Dedifferentiated amniotic fluid mesenchymal stem cell (primary cell): ENCODE measurements around the gene RAB40C.
A peak's percentile ranks its signal among the peaks of the same experiment; 100 is the strongest.

ENCODE experiments used
- DNase-seq: peaks from one replicate; pipeline ENCODE4 v3.0.0-alpha.2; 2016; ENCODE audit errors: extremely low spot score

RAB40C gene

DNA sequence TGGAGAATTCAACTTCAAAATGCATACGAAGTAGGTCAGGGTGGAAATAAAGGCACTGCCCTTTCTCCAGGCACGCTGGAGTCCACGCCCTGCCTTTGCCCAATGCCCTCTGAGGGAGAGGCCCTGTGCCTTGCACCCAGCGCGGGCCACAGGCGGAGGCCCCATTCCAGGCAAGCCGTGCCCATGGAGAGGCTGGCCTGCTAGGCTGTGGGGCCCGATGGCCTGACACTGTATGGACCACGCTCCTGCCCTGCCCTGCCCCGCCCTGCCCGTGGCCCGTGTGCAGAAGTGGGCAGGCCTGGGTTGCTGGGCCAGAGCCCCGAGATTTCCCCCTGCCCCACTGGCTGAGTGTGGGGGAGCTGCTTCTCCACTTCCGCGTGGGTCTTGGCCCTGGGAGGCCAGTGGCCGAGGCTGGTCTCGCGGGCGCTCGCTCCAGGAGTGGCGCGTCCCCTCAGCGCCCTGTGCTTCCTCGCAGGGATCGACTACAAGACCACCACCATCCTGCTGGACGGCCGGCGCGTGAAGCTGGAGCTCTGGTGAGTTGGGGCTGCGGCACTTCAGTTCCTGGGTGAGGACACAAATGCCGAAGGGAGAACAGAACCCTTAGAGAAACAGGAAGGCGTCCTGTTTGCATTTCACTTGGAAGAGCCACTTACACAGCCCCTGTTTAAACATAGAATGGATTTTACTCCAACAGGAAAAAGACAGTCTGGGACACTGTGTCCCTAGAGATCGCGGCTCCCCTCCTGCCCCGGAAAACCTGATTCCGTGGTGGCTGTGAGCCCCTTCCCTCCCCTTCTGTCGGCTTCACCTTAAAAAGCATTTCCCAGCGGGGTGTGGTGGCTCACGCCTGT is 27.1 kb downstream of the RAB40C start:
- no peak for DNase-seq

DNA sequence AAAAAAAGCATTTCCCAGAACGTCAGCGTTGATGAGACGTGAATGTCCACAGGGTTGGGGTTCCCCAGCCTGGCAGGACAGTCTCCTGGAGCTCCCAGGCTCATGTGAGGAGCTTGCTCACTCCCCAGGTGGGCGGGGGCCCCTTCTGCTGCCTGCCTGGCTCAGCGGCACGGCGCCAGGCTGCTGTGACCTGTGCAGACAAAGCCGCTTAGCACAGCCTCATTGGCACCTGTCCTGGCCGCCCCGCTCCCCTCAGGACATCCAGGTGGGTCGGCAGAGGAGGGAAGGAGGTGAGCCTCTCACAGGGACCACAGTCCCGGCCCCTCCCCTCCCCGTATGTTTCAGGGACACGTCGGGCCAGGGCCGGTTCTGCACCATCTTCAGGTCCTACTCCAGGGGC is 28.0 kb downstream of the RAB40C start:
- no peak for DNase-seq

DNA sequence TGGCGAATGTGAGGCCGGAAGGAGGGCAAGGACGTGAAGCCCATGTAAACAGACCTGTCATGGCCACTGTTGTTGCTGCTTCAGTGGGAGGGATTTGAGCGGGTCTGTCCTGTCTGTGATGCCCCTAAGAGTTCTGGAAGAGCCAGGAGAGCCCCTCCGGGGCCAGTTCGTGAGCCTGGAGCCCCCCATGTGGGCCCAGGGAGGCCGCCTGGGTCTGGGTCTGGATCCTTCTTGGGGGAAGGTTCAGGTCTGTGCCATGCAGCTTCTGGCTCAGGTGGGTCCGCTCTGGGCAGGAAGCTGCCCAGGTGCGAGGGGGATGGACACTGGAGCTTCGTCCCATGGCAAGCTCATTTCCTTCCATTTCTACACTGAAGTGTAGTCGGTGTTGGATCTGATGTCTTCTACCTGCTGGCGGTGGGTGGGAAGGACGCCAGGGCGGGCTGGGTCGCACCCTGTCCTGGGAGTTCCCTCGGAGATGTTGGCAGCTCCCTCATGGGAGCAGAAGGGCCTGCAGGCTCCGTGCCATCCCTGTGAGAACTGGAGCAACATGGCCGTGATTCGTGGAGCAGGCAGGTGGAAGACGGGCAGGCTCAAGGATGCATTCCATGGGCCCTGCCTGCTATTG is 29.7 kb downstream of the RAB40C start:
- DNase-seq: no peak

DNA sequence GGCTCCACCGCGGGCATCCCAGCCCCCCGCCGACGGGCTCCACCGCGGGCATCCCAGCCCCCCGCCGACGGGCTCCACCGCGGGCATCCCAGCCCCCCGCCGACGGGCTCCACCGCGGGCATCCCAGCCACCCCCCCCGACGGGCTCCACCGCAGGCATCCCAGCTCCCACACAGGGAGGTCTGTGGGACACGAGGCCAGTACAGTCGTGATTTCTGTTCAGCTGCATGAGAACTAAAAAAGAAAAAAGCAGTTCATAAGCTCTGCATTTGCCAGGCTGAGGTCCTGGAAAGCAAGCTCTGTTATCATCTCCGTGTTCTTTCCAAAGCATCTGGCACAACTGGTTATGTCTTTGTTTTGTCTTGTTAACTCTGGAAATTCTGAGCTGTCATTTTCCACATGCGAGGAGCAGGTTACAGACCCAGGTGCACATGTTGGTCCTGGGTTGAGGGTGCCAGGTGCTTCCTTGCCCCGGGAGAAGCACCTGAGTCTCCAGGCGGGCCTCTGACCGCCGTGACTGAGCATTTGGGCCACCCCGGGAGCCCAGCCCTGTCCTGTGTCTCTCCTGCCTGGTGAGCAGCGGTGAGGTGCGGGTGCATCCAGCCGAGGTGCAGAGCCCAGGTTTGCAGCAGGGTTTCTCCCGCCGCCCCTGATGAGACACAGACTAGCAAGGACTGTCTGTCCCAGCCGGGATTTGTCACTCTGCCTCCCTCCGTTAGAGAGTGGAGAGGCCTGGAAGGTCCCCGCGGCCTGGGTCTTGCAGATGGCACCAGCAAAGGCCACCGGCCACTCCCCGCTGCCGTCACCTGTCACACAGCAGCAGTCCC is 31.0 kb downstream of the RAB40C start:
- DNase-seq: no peak

DNA sequence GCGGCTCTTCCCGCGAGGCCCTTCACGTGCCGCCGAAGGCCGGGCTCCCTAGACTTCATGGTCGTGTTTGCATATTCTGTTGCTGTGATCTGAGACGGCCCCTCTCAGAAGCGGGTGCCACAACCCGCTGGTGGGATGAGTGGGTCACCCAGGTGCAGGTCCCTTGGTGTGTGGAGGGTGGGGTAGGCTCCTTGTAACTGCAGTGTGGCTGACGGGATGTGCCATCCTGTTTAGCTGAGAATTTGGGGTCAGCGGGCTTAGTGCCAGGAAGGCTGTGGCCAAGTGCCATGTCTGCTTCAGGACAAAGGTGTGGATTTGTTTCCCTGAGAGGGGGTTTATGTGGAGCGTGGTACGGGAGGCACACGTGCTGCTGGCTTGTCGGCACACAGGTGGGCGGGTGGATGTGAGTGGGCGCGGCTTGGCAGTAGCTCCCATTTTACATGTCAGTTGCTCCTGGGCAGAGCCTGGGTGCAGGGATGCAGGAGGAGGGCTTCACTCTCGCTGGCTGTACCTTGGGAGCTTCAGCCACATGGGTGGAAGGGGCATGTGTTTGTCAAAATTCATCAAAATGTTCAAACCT is 31.8 kb downstream of the RAB40C start:
- DNase-seq: no peak

DNA sequence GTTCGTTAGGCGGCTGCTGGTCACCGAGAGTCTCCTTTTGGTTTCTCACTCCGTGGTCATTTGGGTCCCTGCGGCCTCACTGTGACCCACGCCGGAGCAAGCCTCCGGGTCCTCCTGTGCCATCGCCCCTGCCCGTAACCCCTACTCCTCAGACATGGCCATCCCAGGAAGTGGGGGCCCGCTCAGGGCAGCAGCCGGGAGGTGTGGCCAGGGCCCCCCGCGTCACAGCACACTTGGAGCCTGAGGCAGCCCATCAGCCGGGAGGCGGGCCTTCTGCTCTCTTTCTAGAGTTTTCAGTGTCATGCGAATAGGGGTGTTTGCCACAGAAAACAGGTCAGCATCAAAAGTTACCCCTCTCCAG is 33.0 kb downstream of the RAB40C start:
- no peak for DNase-seq

DNA sequence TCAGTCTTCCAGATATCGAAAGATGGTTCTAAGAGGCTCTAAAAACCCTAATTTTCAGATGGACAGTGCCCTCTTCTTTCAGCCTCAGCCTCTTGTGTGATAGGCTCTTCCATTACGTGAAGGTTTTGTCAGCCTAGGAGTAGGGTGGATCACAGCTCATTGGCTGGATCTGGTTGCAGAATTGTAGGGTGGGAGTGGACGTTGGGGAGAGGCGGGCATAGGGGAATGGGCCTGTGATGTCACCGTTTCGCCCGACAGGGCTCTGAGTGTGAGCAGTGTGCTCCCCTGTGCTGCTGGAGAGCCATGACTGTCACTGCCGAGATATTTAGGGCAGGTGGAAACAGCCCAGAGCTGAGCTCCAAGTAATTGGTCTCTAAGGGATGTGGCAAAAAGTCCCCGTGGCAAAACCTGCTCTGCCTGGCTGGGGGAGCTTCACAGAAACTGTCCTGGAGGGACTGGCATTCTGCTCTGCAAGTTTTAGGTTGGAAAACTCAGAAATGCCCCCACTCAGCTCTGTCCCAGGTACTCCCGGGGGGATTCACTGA is 34.7 kb downstream of the RAB40C start:
- DNase-seq: no peak

DNA sequence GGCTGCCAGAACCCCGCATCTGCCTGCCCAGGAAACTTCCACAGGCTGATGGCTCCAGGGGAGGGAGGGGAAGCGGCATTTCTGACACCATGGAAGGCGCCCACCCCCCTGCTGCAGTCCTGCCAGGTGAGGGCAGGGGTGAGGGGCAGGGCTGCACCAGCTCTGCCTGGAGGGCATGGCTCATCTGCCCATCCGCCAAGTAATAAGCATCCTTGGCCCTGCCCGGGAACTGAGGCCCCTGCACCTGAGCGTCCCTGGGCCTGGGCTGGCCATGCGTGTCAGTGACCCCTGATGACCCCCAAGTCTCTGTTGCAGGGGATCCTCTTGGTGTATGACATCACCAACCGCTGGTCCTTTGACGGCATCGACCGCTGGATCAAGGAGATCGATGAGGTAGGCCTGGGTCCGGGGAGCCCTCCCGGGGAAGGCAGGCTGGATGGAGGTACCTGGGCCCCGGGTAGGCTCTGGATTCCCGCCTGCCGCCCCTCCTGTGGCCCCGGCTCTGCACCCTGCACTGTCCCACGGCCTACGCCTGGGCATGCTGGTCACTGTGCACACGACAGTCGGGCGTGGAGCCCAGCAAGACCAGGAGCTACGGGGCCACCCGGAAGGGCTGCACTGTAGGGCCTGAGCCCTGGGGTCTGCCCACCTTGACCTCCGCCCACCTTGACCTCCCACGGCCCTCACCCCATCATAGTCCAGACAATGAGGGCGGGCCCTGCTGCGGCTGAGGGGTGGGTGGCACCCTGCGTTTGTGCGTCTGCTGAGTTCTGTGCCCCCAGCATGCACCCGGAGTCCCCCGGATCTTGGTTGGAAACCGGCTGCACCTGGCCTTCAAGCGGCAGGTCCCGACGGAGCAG is 35.5 kb downstream of the RAB40C start:
- DNase-seq: no peak

DNA sequence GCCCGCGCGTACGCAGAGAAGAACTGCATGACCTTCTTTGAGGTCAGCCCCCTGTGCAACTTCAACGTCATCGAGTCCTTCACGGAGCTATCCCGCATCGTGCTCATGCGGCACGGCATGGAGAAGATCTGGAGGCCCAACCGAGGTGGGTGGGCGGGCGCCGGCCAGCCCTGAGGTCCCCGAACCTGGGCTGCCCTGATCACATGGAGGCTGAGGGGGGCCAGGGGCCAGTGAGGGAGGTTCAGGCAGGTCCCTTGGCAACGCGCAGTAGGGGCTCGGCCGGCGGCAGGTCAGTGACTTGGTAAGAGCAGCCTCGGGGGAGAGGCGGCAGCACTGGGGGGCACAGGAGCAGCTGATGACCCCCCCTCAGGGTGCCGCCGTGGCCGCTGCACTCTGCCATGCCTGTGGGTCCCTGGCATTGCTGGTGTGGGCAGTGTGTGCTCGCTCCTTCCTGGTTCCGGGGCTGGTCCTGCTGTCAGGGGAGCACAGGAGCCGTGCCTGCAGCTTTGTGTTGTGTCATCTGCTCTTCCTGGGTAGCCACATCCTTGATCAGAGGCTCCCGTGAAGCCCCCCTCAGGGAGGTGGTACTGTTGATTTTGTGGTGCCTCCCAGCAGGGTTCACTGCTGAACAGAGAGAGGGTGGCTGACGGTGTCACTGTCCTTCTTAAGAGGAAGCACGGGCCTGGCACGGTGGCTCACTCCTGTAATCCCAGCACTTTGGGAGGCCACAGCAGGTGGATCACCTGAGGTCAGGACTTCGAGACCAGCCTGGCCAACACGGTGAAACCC is 36.3 kb downstream of the RAB40C start:
- no peak for DNase-seq

DNA sequence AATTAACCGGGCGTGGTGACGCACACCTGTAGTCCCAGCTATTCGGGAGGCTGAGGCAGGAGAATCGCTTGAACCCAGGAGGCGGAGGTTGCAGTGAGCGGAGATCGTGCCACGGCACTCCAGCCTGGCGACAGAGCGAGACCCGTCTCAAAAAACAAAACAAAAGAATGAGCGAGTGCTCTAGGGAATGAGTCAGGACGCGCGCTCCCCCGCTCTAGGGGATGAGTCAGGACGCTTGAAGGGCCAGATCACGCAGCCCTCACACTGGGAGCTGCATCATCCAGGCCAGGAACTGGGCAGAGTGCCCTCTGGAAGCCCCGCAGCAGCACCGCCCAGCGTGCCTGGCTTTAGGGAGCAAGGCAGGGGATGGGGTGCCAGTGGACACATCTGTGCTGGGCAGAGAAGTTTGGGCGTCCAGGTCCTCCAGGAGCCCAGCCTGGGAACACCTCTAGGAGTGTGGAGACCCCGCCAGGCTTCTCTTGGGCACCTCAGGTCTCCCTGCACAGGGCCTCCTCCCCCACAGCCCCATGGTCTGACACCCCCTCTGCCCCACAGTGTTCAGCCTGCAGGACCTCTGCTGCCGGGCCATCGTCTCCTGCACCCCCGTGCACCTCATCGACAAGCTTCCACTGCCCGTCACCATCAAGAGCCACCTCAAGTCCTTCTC is 37.1 kb downstream of the RAB40C start:
- peak; percentile 95 for DNase-seq

DNA sequence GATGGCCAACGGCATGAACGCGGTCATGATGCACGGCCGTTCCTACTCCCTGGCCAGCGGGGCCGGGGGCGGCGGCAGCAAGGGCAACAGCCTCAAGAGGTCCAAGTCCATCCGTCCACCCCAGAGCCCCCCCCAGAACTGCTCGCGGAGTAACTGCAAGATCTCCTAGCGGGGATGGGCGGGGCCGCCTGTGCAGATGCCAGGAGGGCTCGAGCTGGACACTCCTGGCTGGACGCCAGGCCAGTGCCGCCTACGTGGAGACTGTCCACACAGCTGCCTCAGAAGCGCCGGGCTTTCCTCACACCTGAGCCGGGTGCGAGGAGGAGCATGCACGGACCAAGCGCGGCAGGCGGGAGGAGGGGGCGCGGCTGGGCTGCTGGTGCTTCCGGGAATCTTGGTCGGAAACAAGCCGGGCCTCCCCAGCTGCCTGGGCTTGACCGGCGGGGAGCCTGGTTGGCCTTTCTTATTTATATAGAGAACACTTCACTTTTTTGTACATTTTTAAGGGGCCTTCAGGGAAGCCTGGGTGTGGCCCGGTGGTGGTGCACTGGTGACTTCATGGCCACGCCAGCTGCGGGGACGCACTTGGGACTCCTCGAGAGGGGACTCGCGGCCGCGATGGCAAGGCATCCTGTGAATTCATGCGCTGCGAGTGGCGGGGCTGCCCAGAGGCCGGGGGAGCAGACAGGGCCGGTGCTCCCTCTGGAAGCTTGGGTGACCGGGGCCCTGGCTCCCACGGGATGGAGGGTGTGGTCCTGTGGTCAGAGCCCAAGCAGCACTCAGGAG is 37.8 kb downstream of the RAB40C start:
- no peak for DNase-seq

DNA sequence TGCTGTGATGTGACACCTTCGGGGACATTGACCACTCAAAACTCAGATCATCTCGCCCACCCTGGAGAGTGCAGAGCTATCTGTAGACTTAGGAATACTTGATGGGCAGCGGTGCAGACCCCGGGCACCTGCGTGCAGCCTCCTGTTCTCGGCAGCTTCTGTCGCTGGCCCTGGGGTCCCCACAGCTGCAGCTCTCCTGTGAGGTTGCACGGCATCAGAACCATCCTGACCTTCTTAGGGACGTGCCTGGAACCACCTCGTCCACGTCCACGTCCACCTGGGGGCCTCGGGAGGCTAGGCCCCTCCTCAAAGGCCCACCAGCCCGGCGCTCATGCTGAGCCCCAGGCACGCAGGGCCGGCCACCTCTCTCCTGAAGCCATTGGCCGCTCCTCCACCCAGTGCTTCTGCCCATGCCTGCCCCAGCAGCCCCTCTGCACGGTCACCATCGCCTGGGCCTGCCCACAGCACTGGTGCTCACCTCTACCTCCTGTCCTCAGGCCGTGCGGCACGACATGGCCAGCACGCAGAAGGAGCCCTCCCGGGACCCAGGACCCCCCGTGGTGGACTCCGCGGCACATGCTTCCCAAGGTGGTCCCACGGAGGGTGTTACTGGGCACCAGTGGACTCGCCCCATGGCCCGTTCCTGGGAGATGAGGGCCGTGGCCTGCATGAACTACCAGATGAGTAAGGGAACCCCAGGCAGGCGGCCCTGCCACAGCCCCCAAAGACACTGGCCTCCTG is 38.6 kb downstream of the RAB40C start:
- no peak for DNase-seq

DNA sequence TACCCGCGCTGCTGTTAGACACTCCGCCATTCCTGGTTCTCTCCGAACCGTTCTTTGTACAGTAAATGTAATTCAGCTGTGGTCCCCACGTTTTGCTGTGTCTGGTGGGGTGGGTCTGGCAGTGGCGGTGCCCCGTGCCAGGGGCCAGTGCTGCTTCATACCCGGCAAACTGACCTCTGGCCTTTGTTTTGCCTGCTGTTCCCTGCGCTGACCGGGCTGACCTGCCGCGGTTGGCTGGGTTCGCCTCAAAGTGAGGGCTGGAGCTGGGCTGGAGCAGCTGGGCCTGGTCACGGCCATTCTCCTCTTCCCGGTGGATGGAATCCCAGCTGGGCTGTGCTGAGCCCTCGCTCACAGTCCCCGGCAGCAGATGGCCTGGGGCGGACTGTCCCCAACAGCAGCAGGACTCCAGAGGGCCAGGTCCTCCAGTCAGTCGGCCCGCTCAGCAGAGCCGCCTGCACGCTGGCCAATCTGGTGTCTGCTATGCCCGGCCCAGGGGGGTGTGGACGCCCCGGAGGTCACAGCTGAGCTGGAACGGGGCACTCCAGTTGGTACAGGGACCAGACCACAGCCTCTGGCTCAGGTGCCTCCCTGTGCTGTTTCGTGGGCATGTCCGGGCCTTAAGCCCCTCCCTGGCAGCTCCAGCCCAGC is 39.4 kb downstream of the RAB40C start:
- DNase-seq: no peak

DNA sequence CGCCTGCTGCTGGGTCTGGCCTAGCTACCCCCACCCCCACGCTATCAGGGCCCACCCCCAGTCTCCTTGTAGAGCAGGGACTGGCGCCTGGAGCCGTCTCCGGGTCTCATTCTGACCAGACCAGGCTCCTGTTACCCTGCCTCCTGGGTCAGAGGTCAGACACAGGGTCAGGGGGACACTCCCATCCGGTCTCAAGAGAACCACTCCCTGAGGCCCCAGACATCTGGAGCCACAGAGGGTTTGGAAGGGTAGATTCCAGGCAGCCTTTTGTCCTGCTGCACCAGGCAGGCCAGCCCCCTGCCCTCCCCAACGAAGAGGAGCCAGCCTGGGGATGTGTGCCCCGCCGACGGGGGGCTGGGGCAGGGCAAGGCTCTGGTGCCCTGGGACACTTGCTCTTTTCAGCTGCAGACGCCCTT is 40.0 kb downstream of the RAB40C start:
- DNase-seq: no peak

DNA sequence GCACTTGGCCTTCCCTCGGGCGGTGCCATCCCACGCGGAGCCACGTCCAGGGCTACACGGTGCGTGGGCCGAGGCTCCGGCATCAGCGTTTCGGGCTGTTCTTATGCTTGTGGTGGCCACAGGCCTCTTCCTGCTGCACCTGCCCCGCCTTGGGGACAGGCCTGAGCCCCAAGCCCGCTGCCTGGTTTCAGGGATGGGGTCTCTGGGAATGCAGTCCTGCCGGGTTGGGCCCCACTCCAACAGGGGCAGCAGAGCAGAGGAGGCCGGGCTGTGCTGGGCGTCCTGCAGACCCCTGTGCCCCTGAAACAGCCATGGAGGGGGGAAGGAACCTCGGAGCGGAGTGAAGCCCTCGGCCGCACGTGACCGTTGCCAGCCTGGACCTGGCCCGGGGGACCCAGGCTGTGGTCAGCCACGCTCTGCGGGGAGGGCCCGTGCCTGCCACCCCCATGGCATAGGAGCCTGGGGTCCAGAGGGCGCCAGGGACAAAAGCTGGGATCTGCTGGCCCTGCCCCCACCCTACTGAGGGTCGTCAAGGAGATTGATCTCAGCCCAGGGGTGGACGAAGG is 40.5 kb downstream of the RAB40C start:
- no peak for DNase-seq

DNA sequence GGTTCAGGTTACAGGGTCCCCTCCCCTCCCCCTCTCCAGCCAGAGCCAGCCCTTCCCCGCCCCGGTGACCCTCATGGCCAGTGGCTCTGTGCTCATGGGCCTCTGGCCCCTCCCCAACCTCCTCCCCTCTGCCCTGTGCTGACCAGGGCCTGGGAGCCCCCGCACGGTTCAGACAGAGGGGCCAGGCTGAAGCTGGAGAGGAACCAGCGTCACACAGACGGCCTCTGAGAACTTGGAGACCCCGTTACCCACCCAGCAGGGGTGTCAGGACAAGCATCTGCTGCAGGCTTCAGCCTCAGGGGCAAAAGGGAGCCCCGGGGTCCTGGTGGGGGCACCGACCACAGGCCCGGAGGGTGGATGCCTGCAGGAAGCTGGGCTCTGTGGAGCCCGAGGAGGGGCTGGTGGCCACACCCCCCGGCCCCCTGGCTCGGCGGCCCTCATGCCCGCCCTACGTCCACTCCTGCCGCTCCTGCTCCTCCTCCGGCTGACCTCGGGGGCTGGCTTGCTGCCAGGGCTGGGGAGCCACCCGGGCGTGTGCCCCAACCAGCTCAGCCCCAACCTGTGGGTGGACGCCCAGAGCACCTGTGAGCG is 41.0 kb downstream of the RAB40C start, which contains the start of gene WFIKKN1:
TSS of gene WFIKKN1 (plus strand) at position 171 of the 591 bp plus-strand sequence. CDS start at position 440, 269 bp downstream.
- DNase-seq: no peak
